ENCODE data around the gene FMO3. TPM values are rescaled to one million over a fixed set of nuclear protein-coding genes. Genes with fewer than 3 reads are reported as not detected.

Gene FMO3
- total RNA-seq, 1 donor from 2014 or later = not detected

DNA sequence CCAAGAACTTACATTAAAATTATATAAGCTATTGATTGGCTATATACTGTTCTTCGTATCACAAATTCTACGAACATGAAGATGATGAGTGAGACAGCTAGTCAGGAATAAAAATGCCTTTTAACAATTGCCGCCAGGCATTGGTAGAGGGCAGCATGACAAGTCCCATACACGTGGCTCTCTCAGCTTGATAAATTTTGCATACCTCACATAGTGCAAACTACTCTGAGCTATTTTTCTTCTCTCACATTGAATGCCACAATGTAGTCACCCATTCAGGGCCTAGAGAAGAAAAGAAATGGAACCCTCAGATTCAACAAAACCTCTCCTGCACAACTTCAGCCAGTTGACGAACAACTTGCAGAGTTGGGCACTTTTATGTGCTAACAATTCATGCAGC, 67.4 kb downstream of the FMO3 start:
- DNase-seq (ENCODE audit: low read depth in 2 of 2) = no peak

DNA sequence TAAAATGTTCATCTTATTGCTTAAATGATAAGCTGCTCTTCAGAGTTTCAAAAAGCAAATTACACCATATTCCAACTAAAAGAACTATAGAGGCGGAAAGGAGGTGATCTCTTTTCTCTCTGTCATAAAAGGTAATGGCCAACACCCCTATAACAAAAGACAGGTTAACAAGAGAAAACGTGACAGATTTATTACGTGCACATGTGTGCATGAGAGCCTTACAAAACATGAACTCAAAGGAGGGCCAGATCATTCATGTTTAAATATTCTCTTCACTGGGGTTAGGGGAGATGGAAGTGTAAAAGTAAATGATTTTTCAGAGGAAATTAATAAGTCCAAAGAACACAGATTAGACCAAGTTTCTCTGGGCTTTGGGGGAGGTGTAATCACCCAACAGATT, 67.8 kb downstream of the FMO3 start:
- DNase-seq (ENCODE audit: low read depth in 2 of 2) = no peak

DNA sequence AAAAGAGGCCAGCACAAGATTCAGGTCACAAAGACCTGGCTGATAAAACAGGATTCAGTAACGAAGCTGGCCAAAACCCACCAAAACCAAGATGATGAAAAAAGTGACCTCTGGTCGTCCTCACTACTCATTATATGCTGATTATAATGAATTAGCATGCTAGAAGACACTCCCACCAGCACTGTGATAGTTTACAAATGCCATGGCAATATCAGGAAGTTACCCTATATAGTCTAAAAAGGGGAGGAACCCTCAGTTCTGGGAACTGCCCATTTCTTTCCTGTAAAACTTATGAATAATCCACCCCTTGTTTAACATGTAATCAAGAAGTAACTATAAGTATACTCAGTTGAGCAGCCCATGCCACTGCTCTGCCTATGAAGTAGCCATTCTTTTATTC, 68.4 kb downstream of the FMO3 start:
- no peak for DNase-seq (ENCODE audit: low read depth in 2 of 2)

DNA sequence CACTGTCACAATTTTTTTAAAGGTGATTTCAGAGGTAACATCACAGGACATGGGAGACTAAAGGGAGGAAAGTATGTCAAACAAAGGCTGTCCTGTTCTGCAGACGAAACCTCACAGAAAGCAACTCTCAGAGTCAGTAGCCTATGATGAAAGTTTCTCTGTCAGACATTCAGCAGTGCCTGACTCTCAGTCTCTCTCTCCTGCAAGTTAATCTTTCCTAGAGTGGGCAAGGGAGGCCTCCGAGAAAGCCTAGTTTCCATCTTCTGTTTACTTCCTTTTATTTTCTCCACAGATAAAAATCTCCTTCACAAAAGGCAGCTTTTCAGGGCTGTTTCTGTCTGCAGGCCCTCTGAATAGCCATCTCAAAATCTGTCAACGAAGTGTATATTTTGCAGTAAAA, 69.5 kb downstream of the FMO3 start:
- no peak for DNase-seq (ENCODE audit: low read depth in 2 of 2)

DNA sequence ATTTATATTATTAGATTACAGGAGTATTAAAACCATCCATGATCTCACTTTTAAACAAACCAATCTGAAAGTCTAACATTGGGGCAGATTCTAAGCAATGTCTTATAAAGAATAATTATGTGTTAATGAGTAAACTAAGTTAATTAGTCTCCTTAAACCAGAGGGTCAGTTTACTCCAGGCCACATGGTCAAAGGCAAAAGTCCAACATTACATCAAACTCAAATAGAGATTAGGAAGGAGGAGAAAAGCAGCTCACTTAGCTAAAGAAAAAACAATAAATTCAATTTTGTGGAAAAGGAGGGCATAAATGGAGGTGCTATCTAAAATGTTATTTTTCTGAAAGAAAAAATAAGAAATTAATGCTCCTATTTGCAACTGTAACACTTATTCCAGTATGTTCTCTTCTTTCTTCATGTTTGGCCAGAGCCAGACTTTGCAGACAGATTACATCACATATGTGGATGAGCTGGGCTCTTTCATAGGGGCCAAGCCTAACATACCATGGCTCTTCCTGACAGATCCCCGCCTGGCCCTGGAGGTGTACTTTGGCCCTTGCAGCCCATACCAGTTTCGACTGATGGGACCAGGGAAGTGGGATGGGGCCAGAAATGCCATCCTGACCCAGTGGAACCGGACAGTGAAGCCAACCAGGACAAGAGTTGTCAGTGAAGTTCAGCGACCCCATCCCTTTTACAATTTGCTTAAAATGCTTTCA, 70.1 kb downstream of the FMO3 start:
- DNase-seq (ENCODE audit: low read depth in 2 of 2) = no peak

- DNase-seq (ENCODE audit: low read depth in 2 of 2) = no peak
These were observed 70.7 kb downstream of the FMO3 start for GRCh38 chr1:171161431-171161830.

GRCh38 chr1:171166361-171166760, 75.7 kb downstream of the FMO3 start:
- DNase-seq (ENCODE audit: low read depth in 2 of 2) = no peak

Other genes starting within 250 kb of the FMO3 start
- gene MROH9, start 155.4 kb upstream of the FMO3 start, total RNA-seq = not detected in 2 replicates
- gene FMO2, start 94.4 kb downstream of the FMO3 start, total RNA-seq = 0.20 TPM in 1 of 2 replicates, not detected in the other
- gene FMO1, start 157.6 kb downstream of the FMO3 start, total RNA-seq = not detected in 2 replicates
- 0.79 and 1.1 TPM in 2 replicates for gene FMO4, start 223.3 kb downstream of the FMO3 start, total RNA-seq